Heart right ventricle (tissue), 16 donors: ENCODE data around the gene PSMA2. TPM values are rescaled to one million over a fixed set of nuclear protein-coding genes. Genes with fewer than 3 reads are reported as not detected.

Experiments used
- ATAC-seq, 8 donors: fragments of 200-7000 bp; cut with Tn5 transposase; one replicate each; pipeline ENCODE4 v1.9.1; 2020; ENCODE audit warnings: mild to moderate bottlenecking in 8 of 8, moderate library complexity in 8 of 8, moderate number of reproducible peaks in 1 of 8
- DNase-seq, 2 donors: peaks; one replicate each; pipeline ENCODE4 v3.0.0-alpha.2; 2020
- H3K27ac ChIP-seq, 10 donors: fragments of 200-600 bp; sonication (generic) in 2 of 10; one replicate each; pipeline versions ENCODE4 v1.5.0 to v1.8.0; 2020 to 2022; ENCODE audit warnings: mild to moderate bottlenecking in 3 of 10
- H3K27me3 ChIP-seq, 7 donors: fragments of 200-600 bp; one replicate each; pipeline ENCODE4 v1.8.0; 2021 to 2022; ENCODE audit warnings: mild to moderate bottlenecking in 2 of 7
- H3K36me3 ChIP-seq, 9 donors: fragments of 200-600 bp; sonication (generic) in 1 of 9; one replicate each; pipeline versions ENCODE4 v1.5.0 to v1.8.0; 2020 to 2022; ENCODE audit warnings: mild to moderate bottlenecking in 2 of 9
- H3K4me1 ChIP-seq, 9 donors: fragments of 200-600 bp; sonication (generic) in 1 of 9; one replicate each; pipeline versions ENCODE4 v1.5.0 to v1.8.0; 2020 to 2022; ENCODE audit warnings: mild to moderate bottlenecking in 4 of 9
- H3K4me3 ChIP-seq, 10 donors: fragments of 200-600 bp; sonication (generic) in 2 of 10; one replicate each; pipeline versions ENCODE4 v1.5.0 to v1.8.0; 2020 to 2022; ENCODE audit warnings: mild to moderate bottlenecking in 7 of 10, moderate library complexity in 2 of 10
- H3K9me3 ChIP-seq, 11 donors: fragments of 200-600 bp in 10 of 11; sonication (generic) in 2 of 11; one replicate each; pipeline versions ENCODE4 v1.5.0 to v1.8.0; 2013 to 2022; ENCODE audit warnings: mild to moderate bottlenecking in 2 of 11, control low read depth in 1 of 11, moderate library complexity in 1 of 11
- WGBS, 2 donors: extraction: QIAGEN DNeasy Blood & Tissue Kit; methylation state at CpG; one replicate each; pipeline ENCODE4 v1.1.7; 2013; ENCODE audit warnings: inconsistent platforms in 1 of 2; 5-methylcytosine and 5-hydroxymethylcytosine counted together
- intact Hi-C, 10 donors: fragments of 100-400 bp; cut with DNase I; formaldehyde crosslinking; loops; one replicate each; pipeline versions ENCODE4 v1.11.1 to v1.14.2; 2022
- polyA plus RNA-seq, 2 donors: library from polyadenylated mRNA; stranded (reverse); fragments of 200-250 nt; gene quantifications; one replicate each; pipeline ENCODE4 v1.2.3, GENCODE V29; 2013
- total RNA-seq, 10 donors: library from RNA; stranded (reverse); fragmentation: NEBNext Ultra II Directional in 3 of 10; extraction: Animal tissue kit (Norgen Biotek cat#: 25700) in 3 of 10; gene quantifications; one replicate each; pipeline versions ENCODE4 v1.2.1 to v1.2.4, GENCODE V29; 2021 to 2023
- TF ChIP-seq, protein P1 (sequence below), 9 donors: fragments of 200-600 bp; sonication (generic) in 2 of 9; IDR thresholded peaks; one replicate each; pipeline versions ENCODE4 v1.5.0 to v1.8.0; 2021 to 2022; ENCODE audit warnings: antibody characterized with exemption in 9 of 9, mild to moderate bottlenecking in 5 of 9, moderate library complexity in 1 of 9
- donor health status: Arrhythmogenic right ventricular cardiomyopathy.
- donor health status: ischemic (EF 13 %, LVEDD 7.1; RV severe dilation, severe dysfunction).
- donor health status: healthy with polysubstance abuse.
- donor health status: DM: no; HTN: yes; CAD: no.
- donor health status: DM: no; HTN: no; CAD: no.
- donor health status: ischemic (EF 25% LVEDD 6.9; RV normal size, moderate dysfunction).
- donor health status: ischemic (EF 25% LVEDD 5.7; RV mildly dilated, moderate dysfunction).
- donor health status: healthy.
- donor health status: DM: yes; HTN: yes; CAD: no.
- donor health status: Ischemic cardiomyopathy.
- donor health status: ischemic (EF 35%, LVEDD 5.7; RV mildly dilated, moderate dysfunction).
- donor health status: nonischemic (EF 11% LVEDD 7.7; RV severe dilation, severe dysfunction).
- donor health status: DM: yes; HTN: yes; CAD: no.
- donor health status: PGD.
- donor health status: ischemic (EF 29% LVEDD 5.4; RV normal size, mild dysfunction).
- donor health status: nonischemic (EF 23%, LVEDD 6.1; RV moderate dilation, normal function).

Gene PSMA2
- total and polyA plus RNA-seq, 12 donors = 32.4 to 154 (median 77.1) TPM

DNA sequence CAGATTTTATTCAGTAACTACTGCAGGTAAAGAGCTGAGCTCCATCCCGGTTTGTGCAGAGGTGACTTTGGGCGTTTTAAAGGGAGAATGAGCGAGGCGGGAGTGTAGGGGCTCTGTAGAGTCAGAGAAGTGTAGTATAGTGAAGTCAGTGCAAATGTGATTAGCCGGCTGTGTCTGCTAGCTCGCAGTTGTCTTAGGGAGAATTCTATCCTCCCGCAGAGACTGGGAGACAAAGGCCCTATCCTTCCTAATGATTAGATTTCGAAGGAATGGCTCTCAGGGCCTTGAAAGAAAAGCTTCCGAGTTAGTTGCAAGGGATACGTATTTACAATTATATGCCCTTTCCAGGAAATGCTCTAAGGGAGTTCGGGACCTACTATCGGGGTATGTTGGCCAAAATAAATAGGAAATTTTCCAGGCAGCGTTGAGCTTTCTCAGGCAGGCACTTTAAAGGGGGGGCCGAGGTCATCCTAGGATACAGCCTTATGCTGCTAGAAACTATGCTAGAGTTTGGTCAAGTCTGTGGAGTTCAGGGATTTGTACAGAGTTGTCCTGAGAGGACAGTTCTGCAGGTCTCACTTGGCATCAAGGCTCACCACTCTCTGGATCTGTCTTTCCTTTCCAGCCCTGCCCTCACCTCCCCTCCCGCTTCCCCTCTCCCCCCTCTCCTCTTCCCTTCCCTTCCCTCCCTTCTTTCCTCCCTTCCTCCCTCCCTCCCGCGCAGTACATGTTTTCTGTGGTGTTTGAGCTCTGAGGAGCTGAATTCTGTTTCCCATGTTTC is 1.0 kb upstream of the PSMA2 start:
- ATAC-seq = peak; percentile 3 to 66 (median 48)
- Histone ChIP-seq H3K36me3 (peaks cover 0 to 35% (median 18%) of the 10 kb centered on the region in 9 donors), H3K4me1 (peaks cover 5 to 55% (median 45%) of the 10 kb centered on the region in 9 donors), H3K4me3 (peak overlapping the region; percentile 68 to 97 (median 90)), H3K9me3 (no peaks in the 10 kb centered on the region), H3K27me3 (no peaks in the 10 kb centered on the region), H3K27ac (peak overlapping the region in 9 of 10 donors; percentile 75 to 93 (median 84))
- WGBS, 2 donors = 2% methylated on average over 17 of the region's 17 CpGs
- intact Hi-C loops = loop anchor here in 5 of 10 donors (2.0 to 10.0 kb wide), 5 partner anchors 20 to 902 kb away; partner anchors contain the start of genes C7orf25 (in 1 of the 5) and COA1 (in 1 of the 5)
- DNase-seq = peak in 1 of 2 donors; percentile 51
- TF ChIP-seq, protein P1, sequence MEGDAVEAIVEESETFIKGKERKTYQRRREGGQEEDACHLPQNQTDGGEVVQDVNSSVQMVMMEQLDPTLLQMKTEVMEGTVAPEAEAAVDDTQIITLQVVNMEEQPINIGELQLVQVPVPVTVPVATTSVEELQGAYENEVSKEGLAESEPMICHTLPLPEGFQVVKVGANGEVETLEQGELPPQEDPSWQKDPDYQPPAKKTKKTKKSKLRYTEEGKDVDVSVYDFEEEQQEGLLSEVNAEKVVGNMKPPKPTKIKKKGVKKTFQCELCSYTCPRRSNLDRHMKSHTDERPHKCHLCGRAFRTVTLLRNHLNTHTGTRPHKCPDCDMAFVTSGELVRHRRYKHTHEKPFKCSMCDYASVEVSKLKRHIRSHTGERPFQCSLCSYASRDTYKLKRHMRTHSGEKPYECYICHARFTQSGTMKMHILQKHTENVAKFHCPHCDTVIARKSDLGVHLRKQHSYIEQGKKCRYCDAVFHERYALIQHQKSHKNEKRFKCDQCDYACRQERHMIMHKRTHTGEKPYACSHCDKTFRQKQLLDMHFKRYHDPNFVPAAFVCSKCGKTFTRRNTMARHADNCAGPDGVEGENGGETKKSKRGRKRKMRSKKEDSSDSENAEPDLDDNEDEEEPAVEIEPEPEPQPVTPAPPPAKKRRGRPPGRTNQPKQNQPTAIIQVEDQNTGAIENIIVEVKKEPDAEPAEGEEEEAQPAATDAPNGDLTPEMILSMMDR (IDR thresholded peaks at IDR 0.05) = no peak

- 0% methylated on average over 12 of the region's 12 CpGs for WGBS, 2 donors
Observed at GRCh38 chr7:42931447-42931833, 534 bp downstream of the PSMA2 start.

DNA sequence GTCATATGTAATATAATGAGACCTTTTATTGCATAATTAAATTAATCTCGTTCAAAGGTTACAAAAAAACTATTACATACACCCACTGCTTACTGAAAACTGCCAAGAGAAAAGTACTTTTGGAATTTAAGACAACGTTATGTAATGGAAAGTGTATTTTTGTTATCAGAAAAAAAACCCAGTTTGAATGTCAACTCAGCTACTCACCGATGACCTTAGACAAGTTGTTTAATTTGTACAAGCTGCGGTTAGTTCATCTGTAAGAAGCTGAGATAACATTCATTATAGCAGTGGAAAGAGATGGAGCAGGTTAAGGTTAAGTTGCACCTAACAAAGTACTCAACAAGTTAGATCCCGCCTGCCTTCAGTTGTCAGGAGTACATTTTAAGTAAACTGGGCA is 1.1 kb downstream of the PSMA2 start:
- no peaks in the 10 kb centered on the region for H3K27me3 ChIP-seq
- TF ChIP-seq, protein P1 (IDR thresholded peaks at IDR 0.05) = no peak
- peak overlapping the region in 3 of 10 donors; percentile 78 to 93 (median 84) for H3K27ac ChIP-seq
- H3K4me1 ChIP-seq = peaks cover 5 to 65% (median 45%) of the 10 kb centered on the region in 9 donors
- intact Hi-C loops = loop anchor here in 4 of 10 donors (2.0 to 10.0 kb wide), 5 partner anchors 18 to 904 kb away; partner anchors contain the start of genes C7orf25 (in 1 of the 4) and COA1 (in 1 of the 4)
- 11 to 13% methylated on average over 5 of the region's 5 CpGs for WGBS, 2 donors
- ATAC-seq (no peak), DNase-seq (no peak)
- peak overlapping the region in 9 of 10 donors; percentile 68 to 96 (median 88) for H3K4me3 ChIP-seq
- H3K9me3 ChIP-seq = no peaks in the 10 kb centered on the region
- H3K36me3 ChIP-seq = peaks cover 0 to 33% (median 15%) of the 10 kb centered on the region in 9 donors

More at GRCh38 chr7:42931447-42931833, 534 bp downstream of the PSMA2 start:
- Histone ChIP-seq H3K36me3 (peaks cover 0 to 33% (median 14%) of the 10 kb centered on the region in 9 donors), H3K27me3 (no peaks in the 10 kb centered on the region), H3K27ac (peak overlapping the region; percentile 69 to 93 (median 78)), H3K4me1 (peaks cover 5 to 64% (median 45%) of the 10 kb centered on the region in 9 donors), H3K4me3 (peak overlapping the region; percentile 68 to 97 (median 90)), H3K9me3 (no peaks in the 10 kb centered on the region)
- intact Hi-C loops = loop anchor here in 4 of 10 donors (2.0 to 10.0 kb wide), 5 partner anchors 19 to 903 kb away; partner anchors contain the start of genes C7orf25 (in 1 of the 4) and COA1 (in 1 of the 4)
- TF ChIP-seq, protein P1 (IDR thresholded peaks at IDR 0.05) = no peak
- no peak for DNase-seq
- no peak for ATAC-seq

GRCh38 chr7:42929449-42929848 is 2.5 kb downstream of the PSMA2 start:
- Histone ChIP-seq H3K9me3 (no peaks in the 10 kb centered on the region), H3K36me3 (peaks cover 0 to 36% (median 23%) of the 10 kb centered on the region in 9 donors), H3K27me3 (no peaks in the 10 kb centered on the region), H3K4me3 (no peak overlapping the region), H3K27ac (no peak overlapping the region), H3K4me1 (peaks cover 5 to 67% (median 45%) of the 10 kb centered on the region in 9 donors)
- intact Hi-C loops = no loop called here
- WGBS, 2 donors = 61 to 75% methylated on average over 3 of the region's 3 CpGs
- TF ChIP-seq, protein P1 (IDR thresholded peaks at IDR 0.05) = no peak
- DNase-seq (no peak), ATAC-seq (no peak)
